GM18502 (cell line): Measurements from ENCODE around the gene ATP4A.
A peak's percentile ranks its signal among the peaks of the same experiment; 100 is the strongest.

Experiments
- ATAC-seq: cut with Tn5 transposase; IDR thresholded peaks from one replicate; pipeline ENCODE4 v1.9.1; 2021; ENCODE audit warnings: mild to moderate bottlenecking; ENCODE audit not compliant: unreplicated experiment, poor library complexity

ATP4A gene

DNA sequence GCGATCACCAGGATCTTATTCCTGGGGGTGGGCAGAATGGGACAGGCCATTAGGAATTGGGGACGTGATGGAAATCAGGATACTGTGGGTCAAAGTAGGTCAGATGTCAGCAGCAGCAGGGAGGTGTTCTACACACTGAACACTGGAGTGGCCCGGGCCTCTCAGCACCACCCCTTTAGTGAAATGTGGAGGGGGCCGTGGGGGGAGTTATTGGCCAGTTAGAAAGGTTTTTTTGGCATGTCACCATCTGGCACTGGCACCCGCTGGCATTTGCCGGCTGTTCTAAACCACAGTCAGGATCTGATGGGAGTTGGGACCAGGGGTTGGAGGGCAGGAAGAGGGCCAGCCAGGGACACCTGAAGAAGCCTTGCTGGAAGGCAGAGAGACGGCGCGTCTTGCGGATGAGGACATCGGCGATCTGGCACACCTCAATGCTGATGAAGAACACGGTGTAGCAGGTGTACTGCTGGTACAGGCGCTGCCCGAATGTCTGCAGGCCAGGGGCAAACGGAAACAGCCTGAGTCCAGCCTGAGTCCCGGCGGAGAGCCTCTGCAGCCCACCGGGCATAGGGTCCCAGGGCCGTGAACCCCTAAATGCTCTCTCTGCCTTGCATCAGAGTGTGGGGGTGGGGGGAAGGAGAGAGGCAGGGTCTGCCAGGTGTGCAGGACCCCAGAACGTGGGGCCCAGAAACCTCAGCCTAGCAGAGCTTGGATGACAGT is 12.2 kb downstream of the ATP4A start:
- no peak for ATAC-seq

DNA sequence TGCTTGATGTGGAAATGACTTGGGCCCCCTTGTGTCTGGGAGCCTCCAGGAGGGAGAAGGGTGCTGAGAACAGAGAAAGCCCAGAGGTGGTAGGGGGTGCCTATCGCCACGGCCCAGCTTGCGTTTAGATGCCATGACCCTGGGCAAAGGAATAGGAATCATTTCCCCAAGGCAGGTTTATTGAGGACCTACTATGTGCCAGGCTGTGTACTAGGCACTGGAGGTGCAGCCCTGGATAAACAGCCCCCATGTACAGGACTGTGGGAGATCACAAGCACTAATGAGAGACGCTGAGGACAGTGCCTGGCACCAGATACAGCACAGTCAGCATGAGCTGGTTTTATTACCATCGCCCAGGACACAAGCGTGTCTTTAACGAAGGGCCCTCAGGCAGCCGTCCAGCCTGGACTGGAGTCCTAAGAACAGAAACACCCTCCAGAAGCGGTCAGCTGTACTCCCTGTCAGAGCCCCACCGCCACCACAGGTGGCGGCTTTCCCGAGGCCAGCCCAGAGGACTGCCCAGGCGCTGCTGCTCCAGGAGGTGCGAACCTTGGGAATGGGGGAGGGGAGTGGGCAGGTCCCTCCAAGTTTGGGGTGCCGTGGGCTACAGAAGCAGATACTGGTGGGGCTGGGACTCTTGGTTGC is 13.5 kb downstream of the ATP4A start:
- ATAC-seq: no peak

DNA sequence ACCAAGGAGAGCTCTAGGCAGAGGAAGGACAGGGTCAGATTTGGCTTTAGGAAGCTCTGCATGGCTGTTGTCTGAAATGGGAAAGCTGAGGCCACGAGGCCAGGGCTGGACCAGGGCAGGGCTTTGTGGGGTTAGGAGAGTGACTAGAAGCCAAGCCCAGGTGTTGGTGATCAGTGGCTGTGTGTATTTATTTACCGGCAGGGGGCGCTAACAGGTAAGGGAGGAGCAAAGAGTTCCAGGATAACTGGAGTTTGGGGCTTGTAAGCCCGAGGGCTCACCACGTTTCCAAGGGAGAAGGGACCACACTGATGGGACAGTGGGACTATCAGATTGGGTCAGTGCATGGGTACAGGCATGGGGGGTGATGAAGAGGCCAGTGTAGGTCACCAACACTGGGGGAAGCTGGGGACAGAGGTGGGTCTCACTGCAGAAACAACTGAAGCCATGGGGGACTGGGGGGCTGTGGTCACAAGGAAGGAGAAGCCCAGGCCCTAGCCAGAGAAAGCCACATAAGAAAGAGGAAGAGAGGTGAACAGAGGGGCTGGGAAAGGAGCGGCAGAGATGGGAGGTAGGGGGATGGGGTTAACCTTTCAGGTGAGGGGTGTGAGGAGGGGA is 14.2 kb downstream of the ATP4A start:
- ATAC-seq: no peak

DNA sequence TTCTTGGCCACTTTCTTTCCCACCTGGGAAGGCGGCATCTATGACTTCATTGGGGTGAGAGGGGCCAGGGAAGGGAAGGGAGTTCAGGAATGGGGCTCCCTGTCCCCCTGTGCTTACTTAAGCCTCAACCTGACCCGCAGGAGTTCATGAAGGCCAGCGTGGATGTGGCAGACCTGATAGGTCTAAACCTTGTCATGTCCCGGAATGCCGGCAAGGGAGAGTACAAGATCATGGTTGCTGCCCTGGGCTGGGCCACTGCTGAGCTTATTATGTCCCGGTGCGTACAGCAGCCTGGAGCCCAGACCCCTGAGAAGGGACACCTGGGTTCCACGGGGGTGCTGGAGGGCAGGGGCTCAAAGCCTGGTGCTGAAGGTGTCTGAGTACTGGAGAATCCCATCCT is 16.9 kb downstream of the ATP4A start:
- ATAC-seq: no peak

DNA sequence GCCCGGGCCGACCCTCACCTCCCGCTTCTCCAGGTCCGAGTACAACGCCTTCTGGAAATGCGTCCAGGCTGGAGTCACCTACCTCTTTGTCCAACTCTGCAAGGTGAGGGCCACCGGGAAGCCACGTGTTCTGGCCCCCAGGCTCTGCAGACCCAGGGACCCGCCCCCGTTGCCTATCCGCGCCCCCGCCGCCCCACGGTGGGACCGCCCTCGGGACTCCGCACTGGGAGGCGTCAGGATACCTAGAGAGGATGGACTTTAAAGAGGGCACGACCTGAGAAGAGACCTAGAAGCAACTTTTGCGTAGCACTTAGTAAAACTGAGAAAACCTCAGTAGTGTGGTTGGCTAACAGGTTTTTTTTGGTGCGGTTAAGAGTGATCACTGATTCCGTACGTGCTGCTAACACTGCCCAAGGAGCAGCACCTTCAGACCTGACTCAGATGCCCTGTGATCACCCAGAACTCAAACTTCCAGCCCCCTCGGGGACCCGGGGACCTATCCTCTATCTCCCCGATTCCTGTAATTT is 17.5 kb downstream of the ATP4A start:
- ATAC-seq: peak; percentile 51

DNA sequence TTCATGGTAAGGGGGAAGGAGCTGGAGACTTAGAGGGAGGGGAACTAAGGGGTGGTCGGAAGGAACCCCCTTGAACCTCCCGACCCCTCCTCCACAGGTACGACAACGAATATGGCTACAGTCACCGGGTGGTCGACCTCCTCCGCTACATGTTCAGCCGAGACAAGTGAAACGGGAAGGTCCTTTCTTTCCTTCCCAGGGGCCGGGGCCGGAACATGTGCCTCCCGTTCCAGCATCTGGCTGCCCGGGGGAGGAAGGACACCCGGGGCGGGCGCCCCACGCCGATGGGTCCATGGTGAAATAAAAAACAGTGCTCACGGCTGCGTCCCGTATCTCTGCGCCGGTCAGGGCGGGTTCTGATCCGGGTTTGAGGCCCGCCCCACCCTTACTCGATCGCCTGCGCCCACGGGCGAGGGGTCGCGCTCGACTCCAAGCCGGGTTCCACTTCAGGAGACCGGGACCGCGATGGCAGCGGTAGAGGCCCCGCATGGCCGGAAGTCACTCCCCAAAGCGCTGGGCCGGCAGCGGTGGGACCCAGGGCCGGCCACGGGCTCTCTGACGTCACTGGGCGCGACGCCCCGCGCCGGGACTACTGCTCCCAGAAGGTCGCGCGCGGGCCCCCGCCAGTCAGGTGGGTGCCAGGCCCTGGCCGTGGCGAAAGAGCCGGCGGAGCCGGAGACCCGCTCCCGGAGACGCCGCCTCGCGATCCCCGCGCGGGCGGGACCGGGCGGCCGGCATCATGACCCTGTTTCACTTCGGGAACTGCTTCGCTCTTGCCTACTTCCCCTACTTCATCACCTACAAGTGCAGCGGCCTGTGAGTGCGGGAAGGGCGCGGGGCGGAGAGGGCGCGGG is 18.2 kb downstream of the ATP4A start, which contains the start of gene TMEM147:
Gene TMEM147 (plus strand): TSS at position 626 of the 854 bp plus-strand sequence. CDS start 114 bp downstream, at position 740.
- ATAC-seq: peak; percentile 87

DNA sequence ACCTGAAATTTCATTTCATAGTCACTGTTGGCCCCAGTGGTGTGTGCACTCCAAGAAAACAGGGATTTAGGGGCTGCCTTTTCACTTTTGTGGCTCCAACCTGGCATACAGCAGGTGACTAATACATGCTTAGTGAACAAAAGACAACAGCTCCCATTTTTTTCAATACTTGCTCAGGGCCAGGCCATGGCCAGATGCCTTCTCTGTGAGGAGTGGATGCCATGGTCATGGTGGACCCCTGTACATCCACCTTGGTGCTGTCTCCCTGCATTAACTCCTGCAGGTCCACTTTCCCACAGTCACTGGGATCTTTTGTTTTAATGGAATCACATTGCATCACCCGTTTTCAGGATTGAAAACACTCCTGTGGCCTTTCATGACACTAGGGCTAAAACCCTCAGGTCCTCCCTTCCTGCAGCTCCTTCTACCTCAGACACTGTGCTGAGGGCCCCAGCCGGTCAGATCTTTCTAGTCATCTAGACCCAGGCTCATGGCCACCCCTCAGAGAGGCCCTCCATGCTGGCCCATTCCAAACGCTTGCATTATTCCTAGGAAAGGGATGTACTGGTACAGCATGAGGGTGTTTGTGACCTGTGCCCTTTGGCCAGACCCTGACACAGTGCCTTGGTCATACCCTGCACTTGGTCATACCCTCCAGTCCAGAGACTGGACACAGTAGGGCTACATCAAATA is 19.2 kb downstream of the ATP4A start:
- ATAC-seq: no peak

DNA sequence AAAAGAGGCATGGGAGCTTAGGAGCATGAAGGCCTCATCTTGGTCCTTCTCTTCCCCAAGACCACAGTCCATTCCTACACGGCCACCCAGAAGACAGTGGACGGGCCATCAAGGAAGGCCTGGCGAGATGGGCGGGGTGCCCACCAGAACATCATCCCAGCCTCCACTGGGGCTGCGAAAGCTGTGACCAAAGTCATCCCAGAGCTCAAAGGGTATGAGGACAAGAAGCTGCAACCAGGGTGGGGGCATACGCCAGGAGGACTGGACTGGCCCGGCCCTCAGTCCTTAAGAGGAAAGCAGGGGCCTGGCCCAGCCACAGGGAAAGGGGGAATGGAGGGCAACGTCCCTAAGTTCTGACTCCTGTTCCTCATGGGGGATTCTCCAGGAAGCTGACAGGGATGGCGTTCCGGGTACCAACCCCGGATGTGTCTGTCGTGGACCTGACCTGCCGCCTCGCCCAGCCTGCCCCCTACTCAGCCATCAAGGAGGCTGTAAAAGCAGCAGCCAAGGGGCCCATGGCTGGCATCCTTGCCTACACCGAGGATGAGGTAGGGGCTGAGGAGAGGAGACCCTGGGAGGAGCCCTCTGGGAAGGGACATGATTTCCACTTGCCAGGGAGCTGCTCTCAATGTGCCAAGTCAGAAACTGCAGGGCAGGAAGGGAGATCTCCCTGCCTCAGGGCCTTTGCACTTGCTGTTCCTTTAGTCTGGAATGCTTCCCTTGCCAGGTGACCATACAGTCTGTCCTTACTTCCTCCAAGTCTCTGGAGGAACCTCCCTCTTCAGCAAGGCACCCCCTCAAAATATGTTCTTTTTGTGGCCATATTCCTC is 20.0 kb downstream of the ATP4A start:
- no peak for ATAC-seq

DNA sequence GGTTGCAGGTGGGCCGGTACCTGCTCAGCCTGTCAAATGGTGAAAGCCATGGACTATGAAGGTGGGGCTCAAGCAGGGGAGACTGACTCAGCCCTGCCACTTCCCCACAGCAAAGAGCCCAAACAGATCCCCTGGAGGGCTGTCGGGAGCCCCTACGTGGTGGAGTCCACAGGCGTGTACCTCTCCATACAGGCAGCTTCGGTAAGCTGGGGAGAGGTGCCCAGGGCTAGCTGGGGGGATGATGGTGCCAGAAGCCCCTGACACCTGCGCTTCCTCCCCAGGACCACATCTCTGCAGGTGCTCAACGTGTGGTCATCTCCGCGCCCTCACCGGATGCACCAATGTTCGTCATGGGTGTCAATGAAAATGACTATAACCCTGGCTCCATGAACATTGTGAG is 21.2 kb downstream of the ATP4A start:
- no peak for ATAC-seq

DNA sequence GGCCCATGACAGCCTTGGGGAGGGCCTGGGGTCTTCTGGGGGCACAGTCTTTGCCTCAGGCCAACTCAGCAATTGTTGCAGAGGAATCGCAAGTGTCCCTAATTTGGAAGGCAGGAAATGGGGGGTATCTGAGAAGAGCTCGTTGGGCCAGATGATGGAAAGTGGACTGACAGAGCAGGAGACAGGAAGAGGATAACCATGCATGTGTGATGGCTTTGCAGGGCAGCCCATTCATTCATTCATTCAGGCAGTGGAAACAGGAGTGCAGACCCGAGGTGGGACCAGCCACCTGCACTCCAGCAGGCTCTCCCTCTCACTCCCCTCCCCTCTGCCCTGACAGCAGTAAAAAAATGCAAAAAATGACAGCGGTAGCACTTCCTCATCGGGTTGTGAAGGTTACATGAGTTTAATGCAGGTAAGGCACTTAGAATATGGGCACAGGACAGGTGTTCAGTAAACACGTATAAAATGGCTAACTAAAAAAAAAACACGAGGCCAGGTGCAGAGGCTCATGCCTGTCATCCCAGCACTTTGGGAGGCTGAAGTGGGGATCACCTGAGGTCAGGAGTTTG is 23.0 kb downstream of the ATP4A start:
- ATAC-seq: no peak

DNA sequence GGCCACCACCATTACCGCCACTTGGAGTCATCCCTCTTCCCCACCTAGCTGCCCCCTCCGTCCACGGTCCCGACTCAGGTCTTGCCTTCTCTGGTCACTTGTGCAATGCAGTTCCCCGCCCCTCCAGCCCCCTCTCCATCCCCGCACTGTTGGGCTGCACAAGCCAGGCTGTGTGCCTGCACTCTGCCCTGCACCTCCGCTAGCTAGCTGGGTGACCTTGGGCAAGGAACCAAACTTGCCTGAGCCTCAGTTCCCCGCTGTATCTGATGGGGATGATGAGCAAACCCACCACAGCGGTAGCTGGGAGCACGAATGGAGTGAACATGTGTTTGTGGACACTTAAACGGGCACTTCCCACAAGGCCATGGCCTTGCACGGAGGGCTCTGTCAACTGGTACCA is 23.6 kb downstream of the ATP4A start:
- ATAC-seq: no peak

DNA sequence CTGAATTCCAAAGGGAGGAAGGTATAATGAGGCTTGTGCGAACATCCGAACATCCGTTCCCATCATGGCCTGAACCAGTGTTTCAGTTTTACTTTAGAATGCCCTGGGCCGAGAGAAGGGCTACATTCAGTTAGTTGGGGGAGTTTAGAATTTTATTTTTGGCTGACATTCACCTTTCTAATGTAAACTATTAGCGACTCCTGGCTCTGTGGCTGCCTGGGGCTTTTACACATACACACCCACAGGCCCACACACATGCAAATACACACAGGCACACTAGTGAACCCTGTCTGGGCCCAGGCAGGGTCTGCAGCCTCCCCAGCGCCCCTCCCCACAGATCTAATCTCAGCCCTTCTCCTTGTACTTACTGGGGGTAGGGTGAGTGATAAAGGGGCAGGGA is 24.1 kb downstream of the ATP4A start:
- ATAC-seq: no peak

DNA sequence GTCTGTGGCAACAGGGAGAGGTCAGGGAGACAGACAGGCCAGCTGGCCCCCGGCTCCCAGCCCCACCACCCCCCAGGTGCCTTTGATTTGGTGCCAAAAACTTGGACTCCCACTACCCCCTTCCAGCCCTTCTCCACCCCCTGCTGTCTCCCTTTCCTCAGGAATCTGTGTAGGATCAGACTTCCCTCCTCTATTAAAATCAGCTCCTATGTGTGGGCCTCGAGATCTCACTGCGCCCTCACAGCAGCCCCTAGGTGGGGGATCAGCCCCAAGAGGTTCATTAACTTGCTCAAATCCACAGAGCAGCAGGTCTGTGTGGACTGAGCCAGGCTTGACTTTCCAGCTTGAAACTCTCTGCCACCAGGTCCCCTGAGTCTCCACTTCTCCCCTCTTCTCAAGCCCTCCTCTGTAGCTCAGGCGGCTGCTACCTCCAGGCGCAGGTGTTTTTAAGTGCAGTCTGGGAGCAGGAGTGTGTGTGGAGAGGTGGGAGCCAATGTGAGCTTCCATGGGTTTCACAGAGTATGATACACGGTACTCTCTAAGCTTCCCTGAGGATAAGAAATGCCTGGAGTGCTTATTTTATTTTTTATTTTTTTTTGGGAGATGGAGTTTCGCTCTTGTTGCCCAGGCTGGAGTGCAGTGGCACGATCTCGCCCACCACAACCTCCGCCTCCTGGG is 28.5 kb downstream of the ATP4A start:
- ATAC-seq: no peak

DNA sequence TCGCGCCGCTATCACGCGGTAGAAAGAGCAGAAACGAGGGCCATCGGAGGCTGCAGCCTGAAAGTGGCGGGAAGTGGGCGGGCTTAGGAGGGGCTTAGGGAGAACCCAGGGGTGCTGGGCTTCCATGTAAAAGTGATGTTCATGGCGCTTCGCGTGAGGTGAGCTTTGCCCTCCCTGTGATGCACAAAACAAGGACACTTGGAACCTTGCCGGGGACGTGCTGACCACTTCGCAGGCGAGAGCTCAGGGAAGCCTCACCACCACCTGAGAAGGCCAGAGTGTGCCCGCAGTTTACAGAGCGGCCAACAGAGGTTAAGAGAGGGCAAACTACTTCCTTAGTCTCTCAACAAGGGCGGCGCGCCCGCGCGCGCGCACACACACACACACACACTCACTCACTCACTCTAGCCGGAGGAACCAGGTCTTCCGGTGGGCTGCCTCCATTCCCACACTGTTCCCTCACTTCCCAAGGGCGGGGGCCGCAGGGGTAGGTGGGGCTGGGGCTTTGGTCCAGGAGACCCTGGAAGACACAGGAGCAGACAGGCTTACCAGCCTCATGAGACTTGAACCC is 29.6 kb downstream of the ATP4A start:
- no peak for ATAC-seq

DNA sequence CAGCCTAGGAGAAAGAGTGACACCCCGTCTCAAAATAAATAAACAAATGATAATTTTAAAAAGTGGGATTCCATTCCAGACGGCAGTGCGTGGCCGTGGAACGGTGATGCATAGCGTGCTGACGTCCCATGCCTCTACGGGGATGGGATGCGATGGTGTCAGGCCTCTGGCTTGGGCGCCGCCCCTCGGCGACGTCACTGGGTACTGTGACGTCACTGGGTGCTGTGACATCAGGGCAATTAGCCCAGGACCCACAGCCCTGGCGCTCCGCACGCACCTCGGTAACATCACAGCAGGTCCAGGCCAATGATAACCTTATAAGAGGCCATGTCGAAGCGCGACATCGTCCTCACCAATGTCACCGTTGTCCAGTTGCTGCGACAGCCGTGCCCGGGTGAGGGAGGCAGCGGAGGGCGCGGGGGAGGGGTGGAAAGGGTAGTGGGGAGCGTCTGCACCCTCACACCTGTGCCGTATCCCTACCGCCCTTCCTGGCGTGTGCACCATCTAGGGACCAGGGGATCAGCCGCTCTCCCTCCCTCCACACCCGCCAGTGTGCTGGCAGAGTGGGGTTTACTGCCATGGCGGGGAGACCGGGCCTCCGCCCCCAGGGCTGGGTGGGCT is 30.1 kb downstream of the ATP4A start, which contains the start of gene GAPDHS:
Gene GAPDHS (plus strand): TSS at position 256 of the 621 bp plus-strand sequence. CDS start 72 bp downstream, at position 328.
- ATAC-seq: no peak

DNA sequence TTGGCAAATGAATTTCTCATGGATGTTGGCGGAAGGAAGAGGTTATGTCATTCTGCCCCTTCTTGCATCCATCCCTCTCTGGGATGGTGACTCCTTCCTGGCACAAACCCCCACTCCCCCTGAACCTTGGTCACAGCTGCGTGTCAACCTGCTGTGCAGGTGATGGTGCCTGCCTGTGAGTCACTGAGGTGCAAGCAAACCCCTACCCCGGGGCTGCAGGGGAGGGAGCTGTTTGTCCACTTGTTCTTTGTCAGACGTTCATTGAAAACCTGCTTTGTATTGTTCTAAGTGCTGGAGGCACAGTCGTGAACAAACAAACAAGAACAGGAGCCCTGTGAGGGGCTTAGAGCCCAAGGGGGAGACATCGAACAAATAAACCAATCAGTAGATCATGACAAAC is 32.2 kb downstream of the ATP4A start:
- no peak for ATAC-seq
